ENCODE data around the gene TCF7. TPM values are rescaled to one million over a fixed set of nuclear protein-coding genes. Genes with fewer than 3 reads are reported as not detected.

TCF7 gene
- polyA plus RNA-seq, 6 donors from 2014 or later, result 0.34 to 3.7 (median 2.4) TPM

GRCh38 chr5:134132372-134133187 is 18.1 kb downstream of the TCF7 start:
- H3K4me1 Mint-ChIP-seq, result peaks cover 32 to 41% (median 38%) of the 10 kb centered on the region in 3 donors
- peak overlapping the region; percentile 67 to 98 (median 96) for H3K27ac Mint-ChIP-seq
- peaks cover 3 to 13% of the 10 kb centered on the region in 2 donors for H3K36me3 Mint-ChIP-seq
- no peaks in the 10 kb centered on the region for H3K27me3 Mint-ChIP-seq
- peak overlapping the region in 7 of 8 donors; percentile 16 to 71 (median 38) for H3K4me3 Mint-ChIP-seq
- DNase-seq, result peak; percentile 50
- no peaks in the 10 kb centered on the region for H3K9me3 Mint-ChIP-seq
- ATAC-seq (ENCODE audit: low read depth in 2 of 2), result peak; percentile 91 to 94

GRCh38 chr5:134133188-134133994 is 18.9 kb downstream of the TCF7 start:
- Mint-ChIP-seq H3K27me3 (no peaks in the 10 kb centered on the region), H3K9me3 (no peaks in the 10 kb centered on the region), H3K27ac (peak overlapping the region; percentile 18 to 98 (median 90)), H3K4me3 (peak overlapping the region in 2 of 8 donors; percentile 58 to 61), H3K36me3 (peaks cover 3 to 13% of the 10 kb centered on the region in 2 donors), H3K4me1 (peaks cover 32 to 46% (median 44%) of the 10 kb centered on the region in 3 donors)
- ATAC-seq (ENCODE audit: low read depth in 2 of 2) (no peak), DNase-seq (no peak)

- peaks cover 3 to 13% of the 10 kb centered on the region in 2 donors for H3K36me3 Mint-ChIP-seq
- DNase-seq (no peak), ATAC-seq (ENCODE audit: low read depth in 2 of 2) (no peak)
These were observed 19.6 kb downstream of the TCF7 start for GRCh38 chr5:134133995-134134541.

DNA sequence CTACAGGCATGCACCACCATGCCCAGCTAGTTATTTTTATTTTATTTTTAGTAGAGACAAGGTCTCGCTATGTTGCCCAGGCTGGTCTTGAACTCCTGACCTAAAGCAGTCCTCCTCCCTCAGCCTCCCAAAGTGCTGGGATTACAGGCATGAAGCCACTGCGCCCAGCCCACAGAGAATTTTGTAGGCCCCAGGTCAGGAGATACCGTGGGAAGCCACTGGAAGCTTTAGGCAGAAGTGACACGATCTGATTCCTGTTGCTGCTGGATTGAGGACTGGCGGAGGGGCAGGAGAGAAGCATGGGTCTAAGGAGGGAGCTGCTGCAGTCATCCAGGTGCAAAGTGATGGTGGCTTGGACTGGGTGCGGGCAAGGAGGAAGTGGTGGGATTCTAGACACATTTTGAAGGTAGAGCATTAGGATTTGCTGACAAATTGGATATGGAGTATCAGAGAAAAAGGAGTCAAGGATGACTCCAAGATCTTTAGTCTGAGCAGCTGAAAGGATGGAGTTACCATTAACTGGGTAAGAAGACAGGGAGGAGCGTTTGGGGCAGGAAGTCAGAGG is 20.7 kb downstream of the TCF7 start:
- Mint-ChIP-seq H3K4me1 (peaks cover 37 to 56% (median 51%) of the 10 kb centered on the region in 3 donors), H3K27me3 (no peaks in the 10 kb centered on the region), H3K9me3 (no peaks in the 10 kb centered on the region), H3K4me3 (peak overlapping the region in 1 of 8 donors; percentile 13), H3K36me3 (peaks cover 3 to 13% of the 10 kb centered on the region in 2 donors), H3K27ac (peak overlapping the region in 4 of 6 donors; percentile 1 to 97 (median 12))
- DNase-seq, result no peak
- no peak for ATAC-seq (ENCODE audit: low read depth in 2 of 2)

More at GRCh38 chr5:134133995-134134541, 19.6 kb downstream of the TCF7 start:
- no peaks in the 10 kb centered on the region for H3K9me3 Mint-ChIP-seq
- H3K4me1 Mint-ChIP-seq, result peaks cover 36 to 50% (median 49%) of the 10 kb centered on the region in 3 donors
- H3K4me3 Mint-ChIP-seq, result no peak overlapping the region
- no peaks in the 10 kb centered on the region for H3K27me3 Mint-ChIP-seq
- H3K27ac Mint-ChIP-seq, result peak overlapping the region in 3 of 6 donors; percentile 39 to 97 (median 82)

- Mint-ChIP-seq H3K9me3 (no peaks in the 10 kb centered on the region), H3K27ac (peak overlapping the region in 2 of 6 donors; percentile 82 to 97), H3K4me1 (peaks cover 37 to 66% (median 57%) of the 10 kb centered on the region in 3 donors), H3K36me3 (peaks cover 3 to 13% of the 10 kb centered on the region in 2 donors), H3K4me3 (no peak overlapping the region), H3K27me3 (no peaks in the 10 kb centered on the region)
- DNase-seq (no peak), ATAC-seq (ENCODE audit: low read depth in 2 of 2) (no peak)
These were observed 21.7 kb downstream of the TCF7 start for GRCh38 chr5:134136221-134136631.

DNA sequence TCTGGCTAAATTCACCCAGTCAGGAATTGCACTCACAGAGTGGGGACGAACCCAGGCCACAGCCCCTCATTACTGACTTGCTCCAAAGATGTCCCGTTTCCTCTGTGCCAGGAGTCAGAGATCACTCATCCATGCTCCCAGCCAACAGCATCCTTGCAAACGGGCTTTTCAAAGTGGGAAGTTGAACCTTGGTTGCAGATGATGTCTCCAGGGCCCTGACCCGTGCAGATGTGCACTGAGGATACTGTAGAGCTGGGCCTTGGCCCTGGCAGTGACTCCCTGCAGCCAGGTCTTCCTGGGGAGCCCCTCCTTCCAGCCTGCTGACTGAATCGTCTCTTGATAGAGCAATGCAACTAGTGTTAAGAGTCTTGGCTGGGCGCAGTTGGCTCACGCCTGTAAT is 22.3 kb downstream of the TCF7 start:
- H3K36me3 Mint-ChIP-seq, result peaks cover 3 to 13% of the 10 kb centered on the region in 2 donors
- peaks cover 38 to 66% (median 61%) of the 10 kb centered on the region in 3 donors for H3K4me1 Mint-ChIP-seq
- DNase-seq (no peak), ATAC-seq (ENCODE audit: low read depth in 2 of 2) (no peak)
- no peaks in the 10 kb centered on the region for H3K27me3 Mint-ChIP-seq
- peak overlapping the region in 2 of 6 donors; percentile 93 to 97 for H3K27ac Mint-ChIP-seq
- no peaks in the 10 kb centered on the region for H3K9me3 Mint-ChIP-seq
- peak overlapping the region in 1 of 8 donors; percentile 2 for H3K4me3 Mint-ChIP-seq

- no peaks in the 10 kb centered on the region for H3K9me3 Mint-ChIP-seq
- H3K27me3 Mint-ChIP-seq, result no peaks in the 10 kb centered on the region
- no peak for ATAC-seq (ENCODE audit: low read depth in 2 of 2)
- peak overlapping the region in 5 of 6 donors; percentile 58 to 97 (median 70) for H3K27ac Mint-ChIP-seq
- no peak for DNase-seq
- H3K4me1 Mint-ChIP-seq, result peaks cover 28 to 49% (median 47%) of the 10 kb centered on the region in 3 donors
- H3K36me3 Mint-ChIP-seq, result peaks cover 3 to 13% of the 10 kb centered on the region in 2 donors
- H3K4me3 Mint-ChIP-seq, result peak overlapping the region in 1 of 8 donors; percentile 32
These were observed 24.2 kb downstream of the TCF7 start for GRCh38 chr5:134138416-134139376.

DNA sequence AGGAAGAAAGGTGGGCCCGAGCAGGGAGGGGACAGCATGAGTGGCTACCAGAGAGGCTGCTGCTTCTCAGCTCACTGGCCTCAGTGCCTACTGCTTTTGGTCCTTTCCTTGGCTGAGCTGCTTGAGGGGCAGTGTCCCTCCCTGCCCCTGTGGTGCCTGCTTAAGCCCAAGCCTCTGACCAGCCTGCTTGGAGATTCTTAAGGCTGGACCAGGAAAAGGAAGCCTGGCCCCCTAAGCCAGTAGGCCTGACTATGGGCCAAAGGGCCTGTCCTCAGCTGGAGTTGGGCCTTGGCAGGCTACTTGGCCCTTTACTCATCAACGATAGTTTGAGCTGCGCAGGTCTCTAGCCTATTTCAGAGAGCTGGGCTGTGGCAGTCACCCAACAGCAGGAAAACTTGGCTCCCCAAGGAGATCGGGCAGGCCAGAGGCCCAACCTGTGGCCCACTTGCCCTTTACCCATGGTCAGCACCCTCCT is 24.9 kb downstream of the TCF7 start:
- DNase-seq (no peak), ATAC-seq (ENCODE audit: low read depth in 2 of 2) (no peak)
- Mint-ChIP-seq H3K4me1 (peaks cover 28 to 48% (median 47%) of the 10 kb centered on the region in 3 donors), H3K9me3 (no peaks in the 10 kb centered on the region), H3K36me3 (peaks cover 3 to 13% of the 10 kb centered on the region in 2 donors), H3K27ac (peak overlapping the region in 3 of 6 donors; percentile 67 to 97 (median 90)), H3K27me3 (no peaks in the 10 kb centered on the region), H3K4me3 (peak overlapping the region in 1 of 8 donors; percentile 42)

DNA sequence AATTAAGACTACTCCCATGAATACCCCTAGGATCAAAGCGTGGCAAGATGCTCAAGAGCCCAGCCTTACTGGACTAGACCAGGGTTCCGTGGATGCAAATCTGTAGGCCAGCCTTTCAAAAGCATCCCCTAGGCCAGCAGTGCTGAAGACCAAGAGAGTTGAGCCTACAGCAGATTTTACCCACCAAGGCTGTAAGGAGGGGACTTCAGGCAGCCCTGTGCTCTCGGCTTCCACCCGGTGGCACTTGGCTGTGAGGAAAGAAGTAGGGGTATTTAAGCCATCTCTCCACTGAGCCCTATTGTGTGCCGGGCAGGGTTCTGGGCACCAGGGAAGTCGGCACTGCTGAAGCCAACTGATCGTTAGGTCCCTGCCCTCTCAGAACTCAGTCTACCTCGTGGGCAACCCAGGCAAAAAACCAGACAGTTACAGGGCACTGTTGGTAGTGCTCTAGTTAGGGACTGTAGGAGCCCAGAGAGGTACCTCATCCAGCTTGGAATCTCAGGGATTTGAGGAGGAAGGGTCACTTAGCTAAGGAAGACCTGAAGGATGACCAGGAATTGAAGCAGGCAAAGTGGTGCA is 25.5 kb downstream of the TCF7 start:
- Mint-ChIP-seq H3K27ac (peak overlapping the region in 4 of 6 donors; percentile 14 to 97 (median 70)), H3K36me3 (peaks cover 3 to 13% of the 10 kb centered on the region in 2 donors), H3K9me3 (no peaks in the 10 kb centered on the region), H3K27me3 (no peaks in the 10 kb centered on the region), H3K4me1 (peaks cover 28 to 47% (median 45%) of the 10 kb centered on the region in 3 donors), H3K4me3 (no peak overlapping the region)
- DNase-seq (no peak), ATAC-seq (ENCODE audit: low read depth in 2 of 2) (no peak)

DNA sequence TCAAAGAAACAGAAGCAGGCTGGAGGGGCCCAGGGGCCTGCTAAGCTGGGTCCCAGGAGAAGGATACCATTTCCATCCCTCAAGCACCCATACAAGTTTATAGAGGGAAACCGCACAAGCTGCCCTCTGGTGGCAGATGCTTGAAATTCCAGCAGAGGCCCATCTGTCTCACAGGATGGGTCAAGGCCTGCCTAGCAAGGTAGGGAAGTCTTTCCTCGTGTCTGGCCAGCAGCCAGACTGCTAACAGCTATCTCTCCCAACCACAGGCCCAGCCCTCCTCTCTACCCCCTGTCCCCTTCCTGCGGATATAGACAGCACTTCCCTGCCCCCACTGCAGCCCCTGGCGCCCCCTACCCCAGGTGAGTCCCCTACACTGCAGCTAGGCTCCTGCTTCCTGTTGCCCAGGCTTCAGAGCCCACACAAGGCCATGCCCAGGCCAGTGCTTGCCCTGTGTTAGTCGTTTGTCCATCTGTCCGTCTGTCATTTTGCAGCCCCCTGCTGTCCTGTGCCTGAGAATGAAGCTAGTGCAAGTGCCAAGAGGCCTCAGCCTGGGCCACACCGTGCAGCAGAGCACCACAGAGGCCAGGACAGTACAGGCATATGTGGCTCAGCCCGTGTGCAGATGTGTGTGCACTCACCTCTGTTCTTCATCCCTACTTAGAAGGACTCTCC is 26.2 kb downstream of the TCF7 start:
- peak overlapping the region in 3 of 6 donors; percentile 53 to 97 (median 88) for H3K27ac Mint-ChIP-seq
- peak; percentile 75 to 83 for ATAC-seq (ENCODE audit: low read depth in 2 of 2)
- H3K27me3 Mint-ChIP-seq, result no peaks in the 10 kb centered on the region
- H3K9me3 Mint-ChIP-seq, result no peaks in the 10 kb centered on the region
- peaks cover 2 to 6% of the 10 kb centered on the region in 2 donors for H3K36me3 Mint-ChIP-seq
- peak; percentile 43 for DNase-seq
- peaks cover 22 to 41% (median 41%) of the 10 kb centered on the region in 3 donors for H3K4me1 Mint-ChIP-seq
- H3K4me3 Mint-ChIP-seq, result no peak overlapping the region

DNA sequence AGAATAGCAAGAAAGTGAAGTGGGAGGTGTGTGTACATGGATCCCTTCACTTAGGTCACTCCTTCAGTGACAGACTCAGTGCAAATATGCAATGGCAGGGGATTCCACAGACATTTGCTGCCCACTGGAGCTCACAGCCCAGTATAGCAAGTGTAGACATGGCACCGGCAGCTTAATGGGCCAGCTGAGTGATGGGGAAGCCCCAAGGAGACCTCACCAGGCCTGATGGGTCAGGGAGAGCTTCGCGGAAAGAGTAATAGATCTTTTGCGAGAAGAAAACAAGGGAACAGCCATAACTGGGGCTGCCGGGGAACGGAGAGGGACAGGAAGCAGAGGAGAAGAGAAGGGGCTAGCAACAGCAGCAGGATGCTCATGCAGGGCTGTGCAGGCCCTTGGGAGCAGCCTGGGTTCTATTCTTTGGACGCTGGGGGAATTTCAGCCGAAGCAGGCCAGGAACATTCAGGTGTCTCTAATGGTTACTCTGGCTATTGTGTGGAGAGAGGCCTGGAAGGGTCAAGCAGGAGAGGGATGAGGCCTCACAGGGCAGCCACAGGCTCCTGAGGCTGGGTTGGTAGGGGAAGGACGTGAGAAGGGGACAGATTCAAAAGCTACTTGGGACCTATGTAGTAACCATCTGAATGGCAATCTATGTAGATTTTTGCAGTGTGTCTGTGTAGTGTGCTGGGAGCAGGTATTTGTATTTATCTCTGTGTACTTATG is 27.0 kb downstream of the TCF7 start:
- Mint-ChIP-seq H3K4me1 (peaks cover 18 to 42% (median 40%) of the 10 kb centered on the region in 3 donors), H3K36me3 (no peaks in the 10 kb centered on the region), H3K9me3 (no peaks in the 10 kb centered on the region), H3K4me3 (no peak overlapping the region), H3K27me3 (no peaks in the 10 kb centered on the region), H3K27ac (peak overlapping the region in 5 of 6 donors; percentile 47 to 97 (median 84))
- DNase-seq, result no peak
- ATAC-seq (ENCODE audit: low read depth in 2 of 2), result no peak
